Endothelial cell of umbilical vein (primary cell): ENCODE data around the gene URM1. TPM values are rescaled to one million over a fixed set of nuclear protein-coding genes. Genes with fewer than 3 reads are reported as not detected.

Experiments used
- BruUV-seq: library from RNA; stranded (reverse); fragments of 400-500 nt; replicated peaks from 2 replicates; lab custom pipeline; 2021; lab: Mats Ljungman, UMichigan
- CTCF ChIA-PET: fragments of 300-600, 350-600 bp; sonication (Branson Sonifier 250); formaldehyde crosslinking; loops from one replicate; lab custom pipeline; 2021; ENCODE audit warnings: antibody characterized with exemption, inconsistent platforms; lab: Charles Lee
- POLR2A ChIA-PET: fragments of 300-600, 350-600 bp; sonication (Branson Sonifier 250); formaldehyde crosslinking; loops from one replicate; lab custom pipeline; 2021; ENCODE audit warnings: antibody characterized with exemption, inconsistent platforms; lab: Charles Lee
- DNase-seq: peaks from one replicate; pipeline ENCODE4 v3.0.0-alpha.2; 2011; ENCODE audit warnings: low read depth, low spot score
- FAIRE-seq: peaks from 2 replicates; lab custom pipeline; 2011; peaks lifted over from hg19 to GRCh38; lab: Jason Lieb, UNC
- H2AFZ ChIP-seq: 2 replicates; pipeline ENCODE4 v1.6.0; 2012; ENCODE audit warnings: low read depth, low read length, control low read depth, inconsistent platforms
- H3K27ac ChIP-seq: 2 replicates; pipeline ENCODE4 v1.5.1; 2011; ENCODE audit warnings: low read depth, mild to moderate bottlenecking, control low read depth, low read length, moderate library complexity; ENCODE audit not compliant: insufficient read depth
- H3K27me3 ChIP-seq, 2 experiments: 2 replicates each; pipeline versions ENCODE4 v1.6.0 to v1.6.1; 2011; ENCODE audit warnings: low read length in 2 of 2, mixed read lengths in 1 of 2; ENCODE audit not compliant: control insufficient read depth in 2 of 2, insufficient read depth in 2 of 2
- H3K36me3 ChIP-seq, 2 experiments: 2 replicates in 1 of 2; 3 replicates in 1 of 2; pipeline ENCODE4 v1.5.1; 2011; ENCODE audit warnings: low read length in 2 of 2, mild to moderate bottlenecking in 1 of 2, moderate library complexity in 1 of 2; ENCODE audit not compliant: control insufficient read depth in 2 of 2, insufficient read depth in 2 of 2; ENCODE audit errors: extremely low read depth in 1 of 2
- H3K4me1 ChIP-seq: 3 replicates; pipeline ENCODE4 v1.5.1; 2011; ENCODE audit warnings: mild to moderate bottlenecking, low read length; ENCODE audit not compliant: control insufficient read depth, insufficient read depth; ENCODE audit errors: extremely low read depth
- H3K4me2 ChIP-seq: 2 replicates; pipeline ENCODE4 v1.6.1; 2011; ENCODE audit warnings: low read length, control low read depth, mixed read lengths; ENCODE audit not compliant: insufficient read depth
- H3K4me3 ChIP-seq, 3 experiments: fragments of 200-600 bp in 1 of 3; sonication (generic), shearing (Covaris generic) in 1 of 3; replicated peaks in 1 of 3; 2 replicates each; pipeline ENCODE4 v1.5.1; 2011 to 2016; ENCODE audit warnings: control low read depth in 3 of 3, low read length in 3 of 3, mild to moderate bottlenecking in 2 of 3, inconsistent platforms in 1 of 3, low read depth in 1 of 3, moderate library complexity in 1 of 3; ENCODE audit not compliant: insufficient read depth in 1 of 3
- H3K79me2 ChIP-seq: 2 replicates; pipeline ENCODE4 v1.6.0; 2012; ENCODE audit warnings: low read length, inconsistent platforms; ENCODE audit not compliant: control insufficient read depth, insufficient read depth
- H3K9ac ChIP-seq: replicated peaks from 2 replicates; pipeline ENCODE3; 2011; ENCODE audit warnings: low read length, control low read depth; ENCODE audit not compliant: insufficient read depth; ENCODE audit errors: extremely low read depth
- H3K9me1 ChIP-seq: replicated peaks from 3 replicates; pipeline ENCODE4 v1.6.0; 2011; ENCODE audit warnings: mild to moderate bottlenecking, low read length; ENCODE audit not compliant: control insufficient read depth, insufficient read depth; ENCODE audit errors: extremely low read depth
- H3K9me3 ChIP-seq: replicated peaks from 2 replicates; pipeline ENCODE4 v1.5.1; 2012; ENCODE audit warnings: low read length, inconsistent platforms; ENCODE audit not compliant: control insufficient read depth, insufficient read depth
- H4K20me1 ChIP-seq: replicated peaks from 2 replicates; pipeline ENCODE3; 2011; ENCODE audit warnings: mild to moderate bottlenecking, low read length; ENCODE audit not compliant: control insufficient read depth, insufficient read depth; ENCODE audit errors: extremely low read depth
- EZH2 ChIP-seq: IDR thresholded peaks from 2 replicates; pipeline ENCODE4 v1.6.1; 2012; ENCODE audit warnings: borderline replicate concordance, low read depth, mild to moderate bottlenecking, moderate library complexity, low read length, inconsistent platforms; ENCODE audit not compliant: severe bottlenecking
- FOS ChIP-seq: IDR thresholded peaks from 2 replicates; pipeline ENCODE4 v1.6.1; 2011; ENCODE audit warnings: mild to moderate bottlenecking, low read length, moderate library complexity, borderline replicate concordance; ENCODE audit not compliant: insufficient read depth
- GATA2 ChIP-seq: IDR thresholded peaks from 2 replicates; pipeline ENCODE4 v1.7.0; 2011; ENCODE audit warnings: low read depth, mild to moderate bottlenecking, moderate library complexity, mixed read lengths, low read length; ENCODE audit not compliant: insufficient read length, insufficient read depth
- JUN ChIP-seq: IDR thresholded peaks from 2 replicates; pipeline ENCODE4 v1.6.1; 2011; ENCODE audit warnings: borderline replicate concordance, low read depth; ENCODE audit not compliant: insufficient read length, insufficient read depth
- MYC ChIP-seq: IDR thresholded peaks from one replicate; pipeline ENCODE4 v1.6.1; 2011; ENCODE audit warnings: mild to moderate bottlenecking, low read depth, low read length
- POLR2A ChIP-seq: IDR thresholded peaks from 2 replicates; pipeline ENCODE4 v1.6.1; 2012; ENCODE audit warnings: low read depth, mild to moderate bottlenecking, control low read depth, low read length
- POLR2AphosphoS5 ChIP-seq: IDR thresholded peaks from 2 replicates; pipeline ENCODE4 v1.6.1; 2012; ENCODE audit warnings: low read depth, mild to moderate bottlenecking, control low read depth, low read length, moderate library complexity; ENCODE audit not compliant: insufficient read depth
- dilution Hi-C: fragments of 300-500 bp; cut with MboI; formaldehyde crosslinking; loops from one replicate; pipeline ENCODE4 v1.15.0; 2019; ENCODE audit warnings: low sequenced_read_pairs; ENCODE audit not compliant: extremely low pct_ligation_motif_present
- intact Hi-C: fragments of 100-400 bp; cut with micrococcal nuclease; formaldehyde crosslinking; loops from one replicate; pipeline ENCODE4 v1.10.0; 2022
- polyA plus RNA-seq, 4 experiments: library from polyadenylated mRNA; depleted of rRNA in 3 of 4; stranded (reverse) in 3 of 4; unstranded in 1 of 4; fragments of >200 nt; gene quantifications; 2 replicates each; pipeline versions ENCODE4 v1.2.1 to v1.2.3, GENCODE V29; 2011 to 2012; ENCODE audit warnings: missing spikeins in 1 of 4
- total RNA-seq: library from RNA; stranded (reverse); gene quantifications from 2 replicates; pipeline ENCODE4 v1.2.3, GENCODE V29; 2021
- TF ChIP-seq, protein P1 (sequence below): IDR thresholded peaks from 2 replicates; pipeline ENCODE4 v1.6.1; 2011; ENCODE audit not compliant: insufficient read depth, insufficient read length
- TF ChIP-seq, protein P2 (sequence below), 2 donors: IDR thresholded peaks; 1 replicate in 1 of 2; 2 replicates in 1 of 2; pipeline ENCODE4 v1.5.1; 2011; ENCODE audit warnings: low read length in 2 of 2, mild to moderate bottlenecking in 2 of 2, moderate library complexity in 2 of 2, control low read depth in 1 of 2, inconsistent platforms in 1 of 2, low read depth in 1 of 2; ENCODE audit not compliant: insufficient read depth in 1 of 2; ENCODE audit errors: extremely low read depth in 1 of 2

The URM1 gene
- total and polyA plus RNA-seq, 2 donors (not counting 3 experiments of a cell fraction or from before 2014, with no cell fraction given) = 86.5 to 100 TPM

DNA sequence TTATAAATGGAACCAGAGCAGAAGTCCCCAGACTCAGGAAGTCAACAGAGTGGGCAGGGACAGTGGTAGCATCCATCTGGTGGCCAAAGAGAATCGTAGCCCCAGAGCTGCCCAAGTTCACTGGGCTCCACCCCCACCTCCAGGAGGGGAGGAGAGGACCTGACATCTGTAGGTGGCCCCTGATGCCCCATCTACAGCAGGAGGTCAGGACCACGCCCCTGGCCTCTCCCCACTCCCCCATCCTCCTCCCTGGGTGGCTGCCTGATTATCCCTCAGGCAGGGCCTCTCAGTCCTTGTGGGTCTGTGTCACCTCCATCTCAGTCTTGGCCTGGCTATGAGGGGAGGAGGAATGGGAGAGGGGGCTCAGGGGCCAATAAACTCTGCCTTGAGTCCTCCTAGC, 10.3 kb upstream of the URM1 start:
- peaks cover under 1 to 9% of the 10 kb centered on the region in 2 experiments for H3K36me3 ChIP-seq
- TF ChIP-seq MYC (no peak), EZH2 (no peak), POLR2AphosphoS5 (no peak), JUN (no peak), GATA2 (no peak), FOS (no peak), POLR2A (no peak)
- TF ChIP-seq, protein P1, sequence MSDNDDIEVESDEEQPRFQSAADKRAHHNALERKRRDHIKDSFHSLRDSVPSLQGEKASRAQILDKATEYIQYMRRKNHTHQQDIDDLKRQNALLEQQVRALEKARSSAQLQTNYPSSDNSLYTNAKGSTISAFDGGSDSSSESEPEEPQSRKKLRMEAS = no peak
- TF ChIP-seq, protein P2, sequence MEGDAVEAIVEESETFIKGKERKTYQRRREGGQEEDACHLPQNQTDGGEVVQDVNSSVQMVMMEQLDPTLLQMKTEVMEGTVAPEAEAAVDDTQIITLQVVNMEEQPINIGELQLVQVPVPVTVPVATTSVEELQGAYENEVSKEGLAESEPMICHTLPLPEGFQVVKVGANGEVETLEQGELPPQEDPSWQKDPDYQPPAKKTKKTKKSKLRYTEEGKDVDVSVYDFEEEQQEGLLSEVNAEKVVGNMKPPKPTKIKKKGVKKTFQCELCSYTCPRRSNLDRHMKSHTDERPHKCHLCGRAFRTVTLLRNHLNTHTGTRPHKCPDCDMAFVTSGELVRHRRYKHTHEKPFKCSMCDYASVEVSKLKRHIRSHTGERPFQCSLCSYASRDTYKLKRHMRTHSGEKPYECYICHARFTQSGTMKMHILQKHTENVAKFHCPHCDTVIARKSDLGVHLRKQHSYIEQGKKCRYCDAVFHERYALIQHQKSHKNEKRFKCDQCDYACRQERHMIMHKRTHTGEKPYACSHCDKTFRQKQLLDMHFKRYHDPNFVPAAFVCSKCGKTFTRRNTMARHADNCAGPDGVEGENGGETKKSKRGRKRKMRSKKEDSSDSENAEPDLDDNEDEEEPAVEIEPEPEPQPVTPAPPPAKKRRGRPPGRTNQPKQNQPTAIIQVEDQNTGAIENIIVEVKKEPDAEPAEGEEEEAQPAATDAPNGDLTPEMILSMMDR (IDR thresholded peaks at IDR 0.05; ENCODE audit: extremely low read depth in 1 of 2, insufficient read depth in 1 of 2, low read depth in 1 of 2, low read length in 2 of 2) = no peak

More for the DNA sequence above, 10.3 kb upstream of the URM1 start:
- BruUV-seq = TSS peak; percentile 14
- Histone ChIP-seq H3K9me3 (no peaks in the 10 kb centered on the region), H3K9ac (no peak overlapping the region), H3K27me3 (no peaks in the 10 kb centered on the region), H3K4me1 (peaks cover 17% of the 10 kb centered on the region), H3K9me1 (no peaks in the 10 kb centered on the region), H3K27ac (no peak overlapping the region), H3K79me2 (no peaks in the 10 kb centered on the region), H3K4me3 (no peak overlapping the region), H3K4me2 (no peak overlapping the region), H4K20me1 (no peaks in the 10 kb centered on the region), H2AFZ (no peak overlapping the region)
- intact Hi-C loops = loop anchor here (5.0 kb wide), 1 partner anchor 191 kb away; the partner anchor contains the start of gene SPTAN1
- POLR2A ChIA-PET = interaction anchor here (0.6 kb wide), 1 partner anchor 9 kb away, joined by 3 read pairs; no protein-coding TSS in a partner anchor
- FAIRE-seq (no peak), DNase-seq (no peak)
- CTCF ChIA-PET = interaction anchor here (0.8 to 4.5 kb wide), 8 partner anchors 11 to 78 kb away, joined by 3 to 108 read pairs (median 22); partner anchors contain the start of genes CERCAM and URM1
- dilution Hi-C loops = no loop called here
